Measurements from ENCODE around the gene GMEB2. TPM values are rescaled to one million over a fixed set of nuclear protein-coding genes. Genes with fewer than 3 reads are reported as not detected.
"Not testable (repeated sequence)": the region's sequence is repeated elsewhere in the genome, so short reads cannot be mapped to it uniquely, and the experiment has no call there.

GMEB2 gene
- total and polyA plus RNA-seq, 10 of the 15 experiments (the other 5 are each of a cell fraction or from before 2014, with no cell fraction given), result 0.08 to 15.1 (median 6.9) TPM

- in situ Hi-C loops (cut with MboI); POLR2A ChIA-PET; H3K9ac ChIP-seq (ENCODE audit: control insufficient read depth, insufficient read depth, low read length); H3K36me3 ChIP-seq (ENCODE audit: control insufficient read depth in 2 of 2, insufficient read depth in 2 of 2, low read length in 1 of 2); H3K4me2 ChIP-seq (ENCODE audit: control insufficient read depth, insufficient read depth); H3K27ac ChIP-seq (ENCODE audit: control insufficient read depth, insufficient read depth); H3K9me3 ChIP-seq (replicated peaks; ENCODE audit: control insufficient read depth, insufficient read depth, low read length); H3K4me3 ChIP-seq; BruUV-seq (replicated peaks); H4K20me1 ChIP-seq (ENCODE audit: control insufficient read depth, insufficient read depth); DNase-seq (ENCODE audit: low read depth, low spot score); intact Hi-C loops (cut with micrococcal nuclease; ENCODE audit: unreplicated experiment); H3K27me3 ChIP-seq (replicated peaks in 1 of 2; ENCODE audit: control insufficient read depth in 2 of 2, insufficient read depth in 2 of 2, low read length in 1 of 2); H2AFZ ChIP-seq (ENCODE audit: control insufficient read depth, low read depth, low read length); ATAC-seq; FAIRE-seq: not testable (repeated sequence)
- peaks cover 21% of the 10 kb centered on the region for H3K79me2 ChIP-seq (ENCODE audit: control insufficient read depth, insufficient read depth, low read length)
- CTCF ChIA-PET, result interaction anchor here (1.4 kb wide), 1 partner anchor 10 kb away, joined by 6 read pairs; no protein-coding TSS in a partner anchor
- peaks cover 20% of the 10 kb centered on the region for H3K4me1 ChIP-seq (ENCODE audit: control insufficient read depth, insufficient read depth, low read length)
- RAD21 ChIA-PET (ENCODE audit: unreplicated experiment), result interaction anchor here (2.4 kb wide), 1 partner anchor 10 kb away, joined by 11 read pairs; no protein-coding TSS in a partner anchor
- SMC1A ChIA-PET (ENCODE audit: uncharacterized antibody, unreplicated experiment), result interaction anchor here (0.6 kb wide), 1 partner anchor 353 kb away, joined by 3 read pairs; no protein-coding TSS in a partner anchor
- 29% methylated on average over 10 of the region's 10 CpGs for WGBS (ENCODE audit: insufficient coverage, insufficient replicate concordance, low lambda C conversion rate, missing lambda C conversion rate)
Observed at GRCh38 chr20:63631426-63631825, 4.5 kb upstream of the GMEB2 start.

GRCh38 chr20:63630956-63631355, 4.1 kb upstream of the GMEB2 start:
- 88% methylated on average over 6 of the region's 6 CpGs for WGBS (ENCODE audit: insufficient coverage, insufficient replicate concordance, low lambda C conversion rate, missing lambda C conversion rate)
- ChIA-PET CTCF (interaction anchor here (0.6 kb wide), 1 partner anchor 409 kb away, joined by 3 read pairs; no protein-coding TSS in a partner anchor), RAD21 (ENCODE audit: unreplicated experiment) (interaction anchor here (2.4 kb wide), 1 partner anchor 11 kb away, joined by 11 read pairs; no protein-coding TSS in a partner anchor), SMC1A (ENCODE audit: uncharacterized antibody, unreplicated experiment) (interaction anchor here (0.6 kb wide), 1 partner anchor 353 kb away, joined by 3 read pairs; no protein-coding TSS in a partner anchor)
- POLR2A ChIA-PET; H3K9ac ChIP-seq (ENCODE audit: control insufficient read depth, insufficient read depth, low read length); H3K4me2 ChIP-seq (ENCODE audit: control insufficient read depth, insufficient read depth); H2AFZ ChIP-seq (ENCODE audit: control insufficient read depth, low read depth, low read length); H4K20me1 ChIP-seq (ENCODE audit: control insufficient read depth, insufficient read depth); FAIRE-seq; H3K27ac ChIP-seq (ENCODE audit: control insufficient read depth, insufficient read depth); ATAC-seq; in situ Hi-C loops (cut with MboI); BruUV-seq (replicated peaks); H3K27me3 ChIP-seq (replicated peaks in 1 of 2; ENCODE audit: control insufficient read depth in 2 of 2, insufficient read depth in 2 of 2, low read length in 1 of 2); intact Hi-C loops (cut with micrococcal nuclease; ENCODE audit: unreplicated experiment); DNase-seq (ENCODE audit: low read depth, low spot score); H3K9me3 ChIP-seq (replicated peaks; ENCODE audit: control insufficient read depth, insufficient read depth, low read length); H3K36me3 ChIP-seq (ENCODE audit: control insufficient read depth in 2 of 2, insufficient read depth in 2 of 2, low read length in 1 of 2); H3K4me3 ChIP-seq: not testable (repeated sequence)
- Histone ChIP-seq H3K4me1 (ENCODE audit: control insufficient read depth, insufficient read depth, low read length) (peaks cover 20% of the 10 kb centered on the region), H3K79me2 (ENCODE audit: control insufficient read depth, insufficient read depth, low read length) (peaks cover 26% of the 10 kb centered on the region)
